Endothelial cell of umbilical vein (primary cell): ENCODE measurements around the gene CH25H.

ENCODE experiments used
- CTCF ChIP-seq, 2 donors: IDR thresholded peaks; 1 replicate in 1 of 2; 2 replicates in 1 of 2; pipeline ENCODE4 v1.5.1; 2011; ENCODE audit warnings: low read length in 2 of 2, mild to moderate bottlenecking in 2 of 2, moderate library complexity in 2 of 2, control low read depth in 1 of 2, inconsistent platforms in 1 of 2, low read depth in 1 of 2; ENCODE audit not compliant: insufficient read depth in 1 of 2; ENCODE audit errors: extremely low read depth in 1 of 2
- EZH2 ChIP-seq: IDR thresholded peaks from 2 replicates; pipeline ENCODE4 v1.6.1; 2012; ENCODE audit warnings: borderline replicate concordance, low read depth, mild to moderate bottlenecking, moderate library complexity, low read length, inconsistent platforms; ENCODE audit not compliant: severe bottlenecking
- GATA2 ChIP-seq: IDR thresholded peaks from 2 replicates; pipeline ENCODE4 v1.7.0; 2011; ENCODE audit warnings: low read depth, mild to moderate bottlenecking, moderate library complexity, mixed read lengths, low read length; ENCODE audit not compliant: insufficient read length, insufficient read depth
- JUN ChIP-seq: IDR thresholded peaks from 2 replicates; pipeline ENCODE4 v1.6.1; 2011; ENCODE audit warnings: borderline replicate concordance, low read depth; ENCODE audit not compliant: insufficient read length, insufficient read depth
- MAX ChIP-seq: IDR thresholded peaks from 2 replicates; pipeline ENCODE4 v1.6.1; 2011; ENCODE audit not compliant: insufficient read depth, insufficient read length
- MYC ChIP-seq: IDR thresholded peaks from one replicate; pipeline ENCODE4 v1.6.1; 2011; ENCODE audit warnings: mild to moderate bottlenecking, low read depth, low read length
- POLR2A ChIP-seq: IDR thresholded peaks from 2 replicates; pipeline ENCODE4 v1.6.1; 2012; ENCODE audit warnings: low read depth, mild to moderate bottlenecking, control low read depth, low read length
- POLR2AphosphoS5 ChIP-seq: IDR thresholded peaks from 2 replicates; pipeline ENCODE4 v1.6.1; 2012; ENCODE audit warnings: low read depth, mild to moderate bottlenecking, control low read depth, low read length, moderate library complexity; ENCODE audit not compliant: insufficient read depth

DNA sequence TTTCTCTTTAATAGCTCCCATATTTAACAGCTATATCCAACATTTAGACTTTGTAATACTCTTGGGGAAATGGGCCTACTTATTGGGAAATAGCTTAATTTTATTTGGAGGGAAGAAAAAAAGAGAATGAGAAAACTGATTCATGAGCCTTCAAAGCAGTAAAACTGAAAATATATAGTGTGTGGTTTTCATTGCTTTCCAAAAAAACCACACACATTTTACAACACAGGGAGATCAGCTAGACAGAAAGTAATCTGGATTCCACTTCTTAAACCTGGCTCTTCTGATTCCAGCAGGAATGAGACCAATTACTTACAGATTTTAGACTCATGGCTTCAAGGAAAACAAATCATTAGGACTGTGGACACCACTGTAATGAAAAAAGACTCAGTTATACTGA, 48.7 kb downstream of the CH25H start:
- TF ChIP-seq CTCF (IDR thresholded peaks at IDR 0.05; ENCODE audit: extremely low read depth in 1 of 2, insufficient read depth in 1 of 2, low read depth in 1 of 2, low read length in 2 of 2): no peak
- no peak for TF ChIP-seq EZH2
- no peak for TF ChIP-seq JUN
- no peak for TF ChIP-seq MYC
- no peak for TF ChIP-seq POLR2A
- no peak for TF ChIP-seq POLR2AphosphoS5
- TF ChIP-seq MAX: no peak
- TF ChIP-seq GATA2: no peak
